HT1080 (cell line): ENCODE data around the gene ERGIC1. TPM values are rescaled to one million over a fixed set of nuclear protein-coding genes. Genes with fewer than 3 reads are reported as not detected.
"Not testable (repeated sequence)": the region's sequence is repeated elsewhere in the genome, so short reads cannot be mapped to it uniquely, and the experiment has no call there.

Source experiments
- DNase-seq: peaks from one replicate; pipeline ENCODE4 v3.0.0-alpha.2; 2015; ENCODE audit warnings: low read depth
- total RNA-seq: library from RNA; depleted of rRNA; stranded (reverse); fragments of >200 nt; shearing (Covaris generic); gene quantifications from 2 replicates; pipeline ENCODE4 v1.2.3, GENCODE V29; 2014

The ERGIC1 gene
- total RNA-seq, 1 experiment from 2014 or later = 169 TPM

DNA sequence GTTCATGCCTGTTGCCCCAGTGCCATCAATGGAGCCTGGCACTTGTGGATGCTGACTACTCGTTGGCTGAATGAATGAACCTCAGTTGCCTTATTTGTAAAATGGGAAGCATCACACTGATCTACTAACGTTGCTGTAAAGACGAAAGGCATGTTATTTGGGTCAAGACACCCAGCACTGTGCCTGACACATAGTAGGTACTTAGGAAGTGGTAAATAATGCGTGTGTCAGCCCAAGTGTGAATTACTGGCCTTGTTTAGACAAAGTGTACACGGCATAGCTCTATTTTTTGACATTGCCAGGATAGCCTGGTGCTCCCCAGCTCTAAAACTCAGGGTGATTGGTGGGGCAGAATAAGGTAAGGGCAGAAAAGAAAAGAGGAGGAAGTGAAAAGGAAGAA, 27.4 kb downstream of the ERGIC1 start:
- DNase-seq = no peak

DNA sequence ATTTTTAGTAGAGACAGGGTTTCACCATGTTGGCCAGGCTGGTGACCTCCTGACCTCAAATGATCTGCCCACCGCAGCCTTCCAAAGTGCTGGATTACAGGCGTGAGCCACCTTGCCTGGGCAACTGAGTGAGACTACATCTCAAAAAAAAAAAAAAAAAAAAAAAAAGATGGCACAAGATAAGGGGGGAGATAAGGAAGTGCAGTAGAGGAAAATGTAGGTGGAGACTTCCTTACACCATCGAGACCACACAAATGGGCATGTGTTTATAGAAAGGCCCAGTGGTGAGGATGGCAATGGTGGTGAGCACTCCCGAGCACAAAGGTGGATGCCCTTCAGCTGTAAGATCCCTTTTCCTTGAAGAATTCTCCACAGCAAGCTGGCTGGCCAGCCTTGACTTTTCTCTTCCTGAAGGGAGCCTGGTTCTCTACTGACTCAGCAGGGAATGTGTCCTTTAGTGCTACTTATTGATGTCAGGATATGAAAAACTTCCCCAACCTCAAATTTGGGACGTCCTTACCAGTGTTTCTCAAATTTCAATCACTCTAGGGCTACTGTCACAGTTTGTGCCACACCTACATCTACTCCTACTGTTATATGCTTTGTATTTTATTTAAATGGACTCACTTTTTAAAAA, 28.2 kb downstream of the ERGIC1 start:
- no peak for DNase-seq

DNA sequence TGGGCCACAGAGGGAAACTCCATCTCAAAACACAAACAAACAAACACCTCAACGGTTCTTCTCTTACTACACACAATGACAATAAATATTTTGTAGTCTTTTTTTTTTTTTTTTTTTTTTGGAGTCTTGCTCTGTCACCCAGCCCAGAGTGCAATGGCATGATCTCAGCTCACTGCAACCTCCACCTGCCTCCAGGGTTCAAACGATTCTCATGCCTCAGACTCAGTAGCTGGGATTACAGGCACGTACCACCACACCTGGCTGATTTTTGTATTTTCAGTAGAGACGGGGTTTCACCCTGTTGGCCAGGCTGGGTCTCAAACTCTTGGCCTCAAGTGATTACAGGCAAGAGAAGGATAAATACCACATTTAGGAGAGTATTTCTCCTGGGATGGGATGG, 30.1 kb downstream of the ERGIC1 start:
- DNase-seq = not testable (repeated sequence)

DNA sequence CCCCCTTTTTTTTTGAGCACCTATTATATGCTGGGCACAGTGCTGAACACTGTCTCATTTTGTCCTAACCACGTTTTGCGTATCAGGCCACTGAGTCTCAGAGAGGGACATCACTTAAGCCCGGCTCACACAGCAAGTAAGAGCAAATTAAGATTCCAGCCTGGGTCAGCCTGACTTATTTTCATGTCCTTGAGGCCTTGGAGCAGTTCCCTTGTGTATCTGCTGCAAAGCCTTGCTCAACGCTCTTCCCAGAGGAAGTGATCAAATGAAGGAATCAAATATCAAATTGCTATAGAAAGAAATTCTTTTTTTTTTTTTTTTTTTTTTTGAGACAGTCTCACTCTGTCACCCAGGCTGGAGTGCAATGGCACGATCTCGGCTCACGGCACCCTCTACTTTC, 30.7 kb downstream of the ERGIC1 start:
- DNase-seq = no peak

DNA sequence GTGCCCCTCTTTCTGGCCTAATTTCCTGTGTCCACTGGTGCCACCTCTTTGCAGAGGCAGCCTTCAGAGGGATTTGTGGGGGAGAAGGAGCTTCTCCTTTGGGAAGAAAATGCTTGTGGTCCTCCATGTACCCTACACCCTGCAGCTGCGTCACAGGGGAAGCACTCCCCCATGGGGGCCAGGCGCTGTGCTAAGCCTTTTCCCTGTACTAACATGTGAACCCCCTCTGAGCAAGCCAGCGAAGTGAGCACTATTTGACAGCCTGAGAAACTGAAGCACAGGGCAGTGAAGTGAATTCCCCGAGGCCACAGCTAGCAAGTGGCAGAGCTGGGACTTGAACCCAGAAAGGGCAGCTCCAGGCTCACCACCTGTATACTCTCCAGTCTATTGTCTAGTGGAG, 32.3 kb downstream of the ERGIC1 start:
- no peak for DNase-seq

DNA sequence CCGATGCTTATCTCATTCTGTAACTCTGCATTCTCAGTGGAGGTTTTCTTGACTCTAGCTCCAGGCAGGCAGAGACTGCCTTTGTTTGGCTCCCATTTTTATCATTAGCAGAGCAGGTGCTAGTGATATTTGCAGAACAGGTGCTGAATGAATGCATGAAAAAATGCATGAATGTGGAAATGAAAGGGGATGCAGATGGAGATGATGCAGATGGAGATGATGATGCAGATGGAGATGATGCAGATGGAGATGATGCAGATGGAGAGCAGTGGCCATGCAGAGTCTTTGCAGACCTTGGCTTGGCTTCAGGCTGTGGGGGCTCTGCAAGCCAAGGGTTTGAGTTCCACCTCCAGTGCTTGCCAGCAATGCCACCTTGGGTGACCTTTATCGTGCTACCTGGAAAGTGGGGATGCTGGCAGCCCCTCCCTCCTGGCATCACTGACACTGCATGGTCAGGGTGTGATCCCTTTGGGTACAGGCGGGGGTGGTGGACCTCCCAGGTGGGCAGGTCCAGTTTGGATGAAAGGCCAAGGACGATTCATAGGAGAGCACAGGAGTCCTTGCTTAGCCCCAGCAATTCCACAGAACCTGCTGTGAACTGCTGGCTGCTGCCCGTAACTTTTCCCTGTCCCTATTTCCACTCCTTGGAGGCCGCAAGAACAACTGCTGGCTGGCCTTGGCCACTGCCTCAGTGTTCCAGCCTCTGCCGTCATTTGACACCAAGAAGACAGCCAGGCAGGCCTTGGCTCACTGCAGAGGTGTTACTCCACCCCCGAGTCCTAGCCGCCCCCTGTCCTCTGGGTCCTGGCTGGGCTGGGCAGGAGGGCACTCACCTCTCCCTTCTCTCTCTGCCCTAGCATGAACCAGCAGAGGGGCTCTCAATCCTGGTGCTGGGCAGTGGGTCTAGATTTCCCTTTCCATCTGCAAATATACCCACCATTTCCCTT, 33.0 kb downstream of the ERGIC1 start:
- DNase-seq = no peak

DNA sequence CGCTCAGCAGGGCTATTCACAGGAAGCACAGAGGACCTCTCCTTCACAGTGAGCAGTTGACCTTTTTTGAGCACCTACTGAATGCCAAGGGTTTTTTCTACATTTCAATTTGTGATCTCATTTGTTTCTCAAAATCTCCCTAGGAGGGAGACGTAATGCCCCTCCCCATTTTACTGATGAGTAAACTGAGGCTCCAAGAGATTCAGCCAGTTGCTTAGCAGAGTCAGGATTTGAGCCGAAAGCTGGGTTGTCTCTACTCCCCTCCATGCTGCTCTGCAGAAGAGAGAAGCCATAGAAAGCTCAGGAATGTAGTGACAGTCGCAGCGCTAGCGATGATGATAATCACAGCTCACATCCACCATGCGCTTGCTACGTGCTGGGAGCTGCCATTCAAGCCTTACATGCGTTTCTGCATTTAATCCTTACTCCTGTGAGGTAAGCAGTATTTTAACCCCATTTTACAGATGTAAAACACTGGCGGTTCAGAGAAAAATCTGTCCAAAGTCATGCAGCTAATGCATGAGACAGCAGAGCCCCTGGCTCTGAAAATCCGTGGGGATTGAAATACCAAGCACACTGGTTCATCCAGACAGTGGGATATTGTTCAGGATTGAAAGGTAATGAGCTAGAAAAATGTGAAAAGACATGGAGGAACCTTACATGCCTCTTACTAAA, 33.8 kb downstream of the ERGIC1 start:
- DNase-seq = no peak

DNA sequence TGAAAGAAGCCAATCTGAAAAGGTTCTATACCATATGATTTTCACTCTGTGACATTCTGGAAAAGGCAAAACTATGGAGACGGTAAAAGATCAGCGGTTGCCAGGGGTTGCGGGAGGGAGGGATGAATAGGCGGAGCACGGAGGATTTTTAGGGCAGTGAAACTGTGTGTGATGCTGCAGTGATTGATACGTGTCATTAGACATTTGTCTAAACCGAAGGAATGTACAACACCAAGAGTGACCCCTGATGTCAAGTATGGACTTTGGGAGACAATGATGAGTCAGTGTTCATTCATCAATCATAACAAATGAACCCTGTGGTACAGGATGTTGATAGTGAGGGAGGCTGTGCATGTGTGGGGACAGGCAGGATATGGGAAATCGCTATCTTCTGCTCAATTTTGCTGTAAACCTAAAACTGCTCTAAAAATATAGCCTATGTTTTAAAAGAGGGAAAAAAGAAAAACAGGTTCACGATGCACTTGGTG, 34.4 kb downstream of the ERGIC1 start:
- DNase-seq = peak; percentile 90

DNA sequence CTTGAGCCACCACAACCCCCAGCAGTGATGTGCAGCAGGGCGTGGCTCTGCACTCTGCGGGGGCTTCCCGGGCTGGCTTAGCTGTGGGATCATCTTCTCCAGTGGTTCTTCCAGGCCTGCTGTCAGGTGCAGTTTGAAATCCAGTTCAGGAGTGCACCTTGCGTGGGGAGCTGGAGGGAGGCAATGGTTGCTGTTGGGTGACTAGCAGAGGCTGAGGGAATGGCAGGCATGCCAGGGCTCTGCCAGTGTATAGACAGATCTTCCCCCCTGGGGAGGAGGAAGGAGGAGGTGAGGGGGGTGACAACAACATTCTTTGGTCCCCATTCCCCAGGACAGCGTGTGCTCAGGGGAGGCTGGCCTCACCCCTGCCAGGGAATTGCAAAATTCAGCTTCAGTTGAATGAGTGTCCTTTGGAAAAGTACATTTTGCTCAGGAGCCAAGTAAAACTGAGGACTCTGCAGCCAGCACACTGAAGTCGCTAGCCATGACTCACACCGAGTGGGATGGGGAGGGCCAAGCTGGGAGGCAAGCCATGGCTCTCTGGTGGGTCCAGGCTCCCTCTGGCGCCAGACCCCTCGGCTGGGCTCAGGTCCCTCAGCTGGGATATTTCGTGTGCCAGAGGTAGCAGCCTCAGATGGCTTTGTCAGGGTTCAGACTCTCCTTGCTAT, 35.0 kb downstream of the ERGIC1 start:
- peak; percentile 92 for DNase-seq

DNA sequence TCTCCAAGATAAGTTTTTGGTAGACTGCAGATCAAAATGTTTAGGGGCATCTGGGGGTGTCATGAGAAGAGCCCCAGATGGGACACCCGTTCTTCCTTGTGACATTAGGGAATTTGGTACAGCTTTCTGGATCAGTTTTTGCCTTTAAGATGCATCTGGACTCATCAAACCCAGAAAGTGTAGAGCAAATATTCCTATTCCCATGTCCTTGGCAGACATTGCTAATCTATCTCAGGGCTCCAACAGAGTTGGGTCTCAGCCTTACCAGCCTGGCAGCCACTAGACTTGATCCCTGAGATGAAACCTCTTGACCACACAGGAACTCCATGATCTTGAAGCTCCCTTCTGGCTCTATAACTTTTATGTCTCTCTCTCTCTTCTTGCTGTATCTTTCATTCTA, 35.6 kb downstream of the ERGIC1 start:
- DNase-seq = peak; percentile 42

DNA sequence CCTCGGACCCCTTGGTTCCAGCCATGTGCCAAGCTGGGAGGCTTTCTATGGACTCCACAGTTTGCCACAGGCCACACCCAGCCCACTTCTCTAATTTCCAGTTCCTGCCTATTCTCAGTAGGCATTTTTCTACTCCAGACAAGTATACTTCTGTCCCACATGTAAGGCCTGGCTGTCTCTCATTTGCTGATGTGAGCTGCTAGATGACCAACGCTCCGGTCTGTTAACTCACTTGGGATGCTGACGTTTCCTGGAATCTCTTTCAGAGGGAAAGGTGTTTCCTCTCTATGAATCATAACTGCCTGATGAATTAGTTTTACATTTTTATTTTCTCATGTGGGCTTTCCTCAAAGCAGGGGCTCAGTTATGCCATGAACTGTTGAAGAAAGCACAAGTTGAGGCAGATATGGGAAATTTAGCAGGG, 36.3 kb downstream of the ERGIC1 start:
- peak; percentile 94 for DNase-seq

DNA sequence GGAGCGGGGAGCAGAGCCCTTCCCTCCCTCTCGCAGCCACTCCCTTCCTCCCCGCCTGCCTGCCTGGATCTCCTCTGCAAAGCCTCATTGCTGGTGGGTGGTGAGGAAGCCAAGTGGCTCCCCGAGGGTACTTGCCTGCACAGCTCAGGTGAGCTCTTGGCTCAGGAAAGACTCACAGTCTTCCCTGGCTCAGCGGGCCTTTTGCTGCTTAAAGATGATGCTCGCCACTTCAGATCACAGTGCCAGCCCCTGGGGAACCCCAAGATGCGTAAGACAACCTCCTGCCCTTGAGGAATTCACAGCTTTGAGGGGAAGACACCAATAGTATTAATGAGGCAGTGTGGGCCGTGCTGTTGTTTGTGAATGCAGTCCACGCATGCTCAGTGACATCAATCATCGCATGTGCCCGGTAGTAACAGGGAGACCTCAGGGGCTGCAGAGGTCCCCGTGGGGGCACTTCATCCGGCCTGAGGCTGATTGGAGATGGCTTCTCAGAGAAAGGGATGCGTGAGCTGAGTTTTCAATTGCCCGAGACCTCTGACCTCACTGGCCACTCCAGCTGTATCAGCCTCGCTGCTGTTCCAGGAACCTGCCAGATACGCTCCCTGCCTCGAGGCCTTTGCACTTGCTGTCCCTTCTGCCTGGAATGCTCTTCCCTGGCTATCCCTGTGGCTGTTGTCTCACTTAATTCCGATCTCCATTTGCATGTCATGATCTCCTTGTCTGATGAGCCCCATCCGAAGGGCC, 36.8 kb downstream of the ERGIC1 start:
- no peak for DNase-seq

DNA sequence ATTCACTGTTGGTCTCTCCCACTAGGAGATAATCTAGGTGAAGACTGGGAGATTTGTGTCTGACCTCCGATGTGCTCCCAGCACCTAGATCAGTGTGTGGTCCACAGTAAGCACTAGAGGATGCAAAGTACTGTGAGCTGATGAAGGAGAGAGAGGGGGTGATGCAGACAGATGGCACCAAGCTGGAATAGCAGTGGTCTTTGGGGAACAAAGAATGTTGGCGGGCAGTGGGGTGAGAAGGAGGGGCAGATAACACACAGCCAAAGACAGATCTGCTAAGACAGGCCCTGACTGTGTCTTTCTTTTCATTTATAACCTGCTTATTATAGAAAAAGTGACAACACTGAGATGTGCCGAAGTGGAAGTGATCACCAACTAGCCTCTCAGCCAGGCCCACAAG, 37.5 kb downstream of the ERGIC1 start:
- no peak for DNase-seq

DNA sequence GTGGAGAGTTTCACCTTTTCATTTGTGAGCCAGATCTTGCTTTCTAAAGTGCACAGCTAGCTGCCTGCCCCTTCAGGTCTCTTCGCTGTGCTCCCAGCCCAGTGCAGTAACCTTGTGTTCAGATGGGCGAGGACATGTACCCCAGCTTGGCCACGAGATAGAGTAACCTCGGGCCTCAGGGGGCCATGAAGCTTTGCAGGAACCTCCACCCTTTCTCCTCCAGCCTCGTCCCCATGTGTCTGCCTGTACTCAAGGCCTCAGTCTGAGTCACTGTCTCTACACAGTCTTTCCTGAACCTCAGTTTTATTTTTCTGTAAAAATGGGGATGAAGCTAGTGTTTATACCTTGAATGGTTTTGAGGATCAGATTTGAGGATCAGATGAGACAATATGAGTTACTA, 37.9 kb downstream of the ERGIC1 start:
- no peak for DNase-seq

DNA sequence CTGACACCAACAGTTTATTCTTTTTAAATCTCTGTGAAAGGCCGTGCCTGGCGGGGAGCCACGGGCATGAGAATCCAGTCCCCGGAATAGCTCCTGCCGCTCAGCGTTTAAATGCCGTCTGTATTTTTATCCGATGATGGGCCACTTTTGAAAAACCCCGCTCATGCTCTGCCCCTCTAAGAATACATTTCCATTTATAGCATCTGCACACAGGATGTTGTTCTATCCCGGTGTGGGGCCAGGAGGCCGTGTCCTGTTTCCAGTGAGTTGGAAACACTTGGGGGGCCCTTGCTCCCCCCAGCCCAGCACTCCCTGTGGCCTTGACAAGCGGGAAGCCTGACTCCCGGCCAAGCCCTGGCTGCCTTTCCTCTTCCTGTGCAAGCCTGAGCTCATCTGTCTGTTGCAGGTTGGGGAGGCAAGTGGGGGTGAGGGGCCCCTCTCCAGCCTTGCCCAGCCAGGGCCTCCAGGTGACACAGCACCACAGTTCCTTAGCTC, 39.0 kb downstream of the ERGIC1 start:
- no peak for DNase-seq

DNA sequence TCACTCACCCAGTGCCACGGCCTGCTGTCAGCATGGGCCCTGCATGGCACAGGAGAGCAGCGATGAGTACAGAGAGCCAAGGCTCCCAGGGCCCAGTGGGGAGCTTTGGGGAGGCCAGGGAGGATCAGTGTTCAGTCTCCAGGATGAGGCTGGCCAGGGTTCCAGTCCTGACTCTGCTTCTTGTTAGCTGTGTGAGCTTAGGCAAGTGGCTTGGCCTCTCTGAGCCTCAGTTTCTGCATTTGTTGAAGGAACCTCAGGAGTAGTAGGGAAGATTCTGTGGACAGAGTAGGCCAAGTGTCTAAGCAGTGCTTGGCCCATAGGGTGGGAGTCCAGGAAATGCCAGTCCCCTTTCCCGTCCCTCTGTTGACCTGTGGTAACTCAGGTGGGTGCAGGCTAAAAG, 39.5 kb downstream of the ERGIC1 start:
- no peak for DNase-seq

DNA sequence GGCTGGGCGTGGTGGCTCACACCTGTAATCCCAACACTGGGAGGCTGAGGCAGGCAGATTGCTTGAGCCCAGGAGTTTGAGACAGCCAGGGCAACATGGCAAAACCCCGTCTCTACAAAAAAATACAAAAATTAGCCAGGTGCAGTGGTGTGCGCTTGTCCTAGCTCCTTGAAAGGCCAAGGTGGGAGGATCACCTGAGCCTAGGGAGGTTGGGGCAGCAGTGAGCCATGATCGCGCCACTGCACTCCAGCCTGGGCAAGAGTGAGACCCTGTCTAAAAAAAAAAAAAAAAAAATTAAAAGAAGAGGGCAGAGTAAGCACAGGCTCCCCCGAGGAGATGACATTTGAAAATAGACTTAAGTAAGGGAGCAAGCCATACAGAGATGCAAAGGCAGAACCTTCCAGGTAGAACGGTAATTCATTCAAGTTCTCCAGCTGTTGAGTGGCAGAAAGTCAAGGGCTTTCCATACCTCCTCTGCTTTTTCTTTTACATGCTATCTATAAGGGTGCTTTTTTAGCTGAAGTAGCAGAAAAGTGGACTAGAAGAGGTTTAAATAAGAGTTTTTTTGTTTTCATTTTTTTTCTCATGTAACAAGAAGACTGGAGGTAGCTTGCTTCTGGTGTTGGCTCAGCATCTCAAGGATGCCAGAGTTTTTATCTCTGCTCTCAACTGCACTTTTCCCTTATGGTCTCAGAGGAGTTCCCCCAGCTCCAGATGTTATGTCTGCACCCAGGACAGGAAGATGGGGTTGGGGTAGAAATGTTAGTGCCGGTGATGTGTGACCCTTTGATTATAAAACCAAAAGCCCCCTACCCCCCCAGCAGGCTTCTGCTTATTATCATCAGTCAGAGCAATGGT, 40.8 kb downstream of the ERGIC1 start:
- DNase-seq = no peak

DNA sequence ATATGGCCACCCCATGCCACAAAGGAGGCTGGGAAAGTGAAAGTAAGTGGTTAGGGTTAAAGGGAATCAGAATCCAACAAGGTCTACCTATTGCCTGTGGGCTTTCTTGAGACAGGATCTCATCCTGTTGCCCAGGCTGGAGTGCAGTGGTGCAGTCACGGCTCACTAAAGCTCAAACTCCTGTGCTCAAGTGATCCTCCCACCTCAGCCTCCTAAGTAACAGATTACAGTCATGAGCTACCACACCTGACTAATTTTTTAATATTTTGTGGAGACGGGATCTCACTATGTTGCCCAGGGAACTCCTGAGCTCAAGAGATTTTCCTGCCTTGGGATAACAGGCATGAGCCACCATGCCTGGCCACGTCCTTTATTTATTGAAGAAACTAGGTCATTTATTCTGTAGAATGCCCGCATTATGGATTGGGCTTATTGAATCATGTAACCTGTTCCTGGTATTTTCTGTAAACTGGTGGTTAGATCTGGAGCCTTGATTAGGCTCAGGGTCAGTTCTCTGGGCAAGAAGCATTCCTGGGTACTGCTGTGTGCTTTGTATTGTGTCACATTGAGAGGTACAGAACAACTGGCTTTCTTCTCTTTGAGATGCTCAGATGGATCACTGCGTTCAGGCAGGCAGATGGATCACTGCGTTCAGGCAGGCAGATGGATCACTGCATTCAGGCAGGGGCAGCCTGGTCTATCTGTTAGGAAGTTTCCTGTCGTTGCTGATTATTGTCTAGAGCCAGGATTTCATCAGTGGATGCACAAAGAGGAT, 41.6 kb downstream of the ERGIC1 start:
- no peak for DNase-seq

DNA sequence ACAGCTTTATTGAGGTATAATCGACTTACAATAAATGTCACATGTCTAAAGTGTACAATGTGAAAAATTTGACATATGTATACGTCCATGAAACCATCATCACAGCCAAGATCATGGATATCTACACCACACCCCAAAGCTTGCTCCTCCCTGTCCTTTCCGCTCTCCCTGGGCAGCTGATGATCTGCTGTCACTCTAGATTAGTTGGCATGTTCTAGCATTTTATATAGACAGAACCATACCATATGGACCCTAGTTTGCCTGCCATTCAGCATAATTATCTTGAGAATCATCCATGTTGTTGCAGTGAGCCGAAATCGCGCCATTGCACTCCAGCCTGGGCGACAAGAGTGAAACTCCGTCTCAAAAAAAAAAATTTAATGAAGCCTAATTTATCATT, 42.5 kb downstream of the ERGIC1 start:
- no peak for DNase-seq
